Left lobe of liver (tissue), 2 donors: ENCODE data around the gene GGTLC1. TPM values are rescaled to one million over a fixed set of nuclear protein-coding genes. Genes with fewer than 3 reads are reported as not detected.

Experiments
- ATAC-seq: fragments of 200-7000 bp; cut with Tn5 transposase; one replicate; pipeline ENCODE4 v1.9.1; 2020; ENCODE audit warnings: mild to moderate bottlenecking, moderate library complexity
- DNase-seq: peaks from one replicate; pipeline ENCODE4 v3.0.0-alpha.2; 2020; ENCODE audit warnings: low spot score
- total RNA-seq: library from RNA; stranded (reverse); gene quantifications from one replicate; pipeline ENCODE4 v1.2.1, GENCODE V29; 2021
- donor health status: DM: no; HTN: no; CAD: no; lungs with moderate emphysema.
- donor health status: DM: no; HTN: yes; CAD: no.

The GGTLC1 gene
- not detected for total RNA-seq

- DNase-seq, result no peak
- ATAC-seq, result no peak
These were observed at the start of gene GGTLC1 for GRCh38 chr20:23988561-23988960. TSS of gene GGTLC1 (minus strand) at chr20:23988779. CDS start at chr20:23986611, 2,168 bp downstream.

DNA sequence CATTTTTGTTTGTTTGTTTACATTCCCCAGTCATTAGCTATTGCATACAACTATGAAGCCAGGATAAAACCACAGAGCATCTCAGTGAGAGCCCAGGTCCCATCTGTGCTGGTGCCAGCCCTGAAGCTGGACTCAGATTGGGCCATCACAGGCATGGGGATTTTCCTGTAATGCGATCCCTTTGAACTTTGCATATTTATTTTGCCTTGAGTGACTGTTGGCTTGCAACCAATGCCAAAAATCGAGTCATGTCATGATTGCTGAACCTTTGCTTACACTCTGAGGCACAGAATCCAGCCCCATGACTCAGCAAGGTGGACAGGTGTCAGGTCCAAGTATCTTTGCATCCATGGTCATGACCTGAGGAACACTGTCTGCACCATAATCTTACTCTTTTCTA lies 46.2 kb upstream of the GGTLC1 start:
- peak; percentile 97 for ATAC-seq
- DNase-seq, result peak; percentile 87

GRCh38 chr20:24033565-24033964 lies 45.0 kb upstream of the GGTLC1 start:
- ATAC-seq (no peak), DNase-seq (no peak)

- no peak for DNase-seq
- no peak for ATAC-seq
These were observed 44.6 kb upstream of the GGTLC1 start for GRCh38 chr20:24033151-24033550.

- ATAC-seq (no peak), DNase-seq (no peak)
These were observed 43.9 kb upstream of the GGTLC1 start for GRCh38 chr20:24032400-24032898.

GRCh38 chr20:24027229-24027628 lies 38.6 kb upstream of the GGTLC1 start:
- DNase-seq (no peak), ATAC-seq (peak; percentile 53)

DNA sequence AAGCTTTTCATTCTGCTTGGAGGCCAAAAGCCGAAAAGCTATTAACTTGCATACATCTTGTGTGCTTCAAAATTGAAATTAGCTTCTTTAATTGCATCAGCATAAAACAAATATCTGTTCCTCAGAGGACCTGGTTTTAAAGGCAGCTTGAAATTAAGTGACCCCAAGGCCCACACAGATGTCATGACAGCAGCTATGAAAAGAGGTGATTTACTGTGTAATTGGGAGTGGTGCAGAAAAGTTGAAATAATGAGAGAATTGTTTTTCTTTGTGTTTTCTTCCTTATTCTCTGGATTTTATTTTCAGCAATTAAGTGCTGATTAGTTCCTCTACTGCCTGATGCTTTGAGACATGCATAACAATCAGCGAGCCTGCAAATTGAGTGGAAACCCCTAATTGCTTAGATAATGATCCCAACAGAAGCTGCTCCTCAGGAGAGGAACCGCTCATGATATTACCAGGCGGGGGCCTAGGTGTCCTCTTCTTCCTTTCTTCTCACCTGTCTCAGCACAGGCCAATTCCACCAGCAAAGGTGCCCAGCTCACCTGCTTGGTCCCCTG lies 34.1 kb upstream of the GGTLC1 start:
- DNase-seq (no peak), ATAC-seq (no peak)

DNA sequence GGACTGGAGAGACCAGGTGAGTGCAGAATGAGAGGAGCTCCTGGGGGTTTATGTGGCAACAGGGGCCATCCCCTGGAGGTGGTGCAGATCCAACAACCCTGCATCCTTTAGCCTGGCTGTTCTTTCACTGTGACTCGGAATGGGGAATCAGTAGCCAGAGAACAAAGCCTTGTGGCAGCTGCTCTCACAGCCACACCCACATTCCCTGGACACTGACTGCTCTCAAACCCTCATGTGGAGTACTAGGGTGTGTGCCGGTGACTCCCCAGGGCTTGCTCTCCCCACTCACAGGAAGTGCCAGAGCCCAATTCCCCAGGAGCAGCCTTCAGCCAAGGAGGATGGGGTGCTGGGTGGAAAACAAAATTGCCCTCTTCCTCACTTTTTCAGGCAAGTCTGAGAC lies 30.2 kb upstream of the GGTLC1 start:
- DNase-seq, result no peak
- ATAC-seq, result no peak

GRCh38 chr20:24017458-24017755 lies 28.8 kb upstream of the GGTLC1 start:
- ATAC-seq (no peak), DNase-seq (no peak)

- no peak for ATAC-seq
- no peak for DNase-seq
These were observed 28.3 kb upstream of the GGTLC1 start for GRCh38 chr20:24016607-24017457.

DNA sequence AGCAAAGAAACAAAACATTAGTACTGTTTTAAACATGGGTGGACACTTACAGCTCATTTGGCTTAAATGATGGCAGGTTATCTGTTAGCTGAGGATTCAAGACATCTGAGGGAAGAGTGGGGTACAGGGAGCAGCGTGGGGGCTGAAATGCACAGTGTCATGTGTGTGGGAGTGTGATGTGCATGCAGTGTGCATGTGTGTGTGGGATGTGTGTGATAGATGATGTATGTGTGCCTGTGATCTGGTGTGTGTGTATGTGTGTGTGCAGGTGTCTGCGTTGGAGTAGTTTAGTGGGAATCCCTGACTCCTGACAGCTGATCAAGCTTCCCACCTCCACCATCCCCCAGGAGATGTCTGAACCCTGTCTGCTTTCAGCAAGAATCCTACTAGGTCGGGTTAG lies 25.4 kb upstream of the GGTLC1 start:
- no peak for ATAC-seq
- DNase-seq, result no peak

DNA sequence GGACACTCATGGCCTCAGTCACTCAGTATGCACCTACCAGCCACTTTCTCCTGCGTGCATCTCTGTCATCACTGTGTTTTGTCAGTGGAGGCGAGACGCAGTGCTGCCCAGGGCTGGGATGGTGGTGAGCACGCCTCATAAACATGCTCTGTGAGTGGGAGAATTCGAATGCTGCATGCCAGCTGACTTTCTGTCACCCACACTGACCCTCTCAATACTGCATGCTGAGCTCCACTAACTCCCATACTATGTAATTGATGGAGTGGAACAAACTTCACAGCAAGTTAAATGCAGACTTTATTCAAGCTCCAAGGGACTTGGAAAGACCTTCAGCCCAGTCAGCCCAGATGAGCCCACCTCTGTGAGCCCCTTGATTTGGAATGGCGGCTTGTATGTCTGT lies 22.7 kb upstream of the GGTLC1 start:
- no peak for DNase-seq
- no peak for ATAC-seq

DNA sequence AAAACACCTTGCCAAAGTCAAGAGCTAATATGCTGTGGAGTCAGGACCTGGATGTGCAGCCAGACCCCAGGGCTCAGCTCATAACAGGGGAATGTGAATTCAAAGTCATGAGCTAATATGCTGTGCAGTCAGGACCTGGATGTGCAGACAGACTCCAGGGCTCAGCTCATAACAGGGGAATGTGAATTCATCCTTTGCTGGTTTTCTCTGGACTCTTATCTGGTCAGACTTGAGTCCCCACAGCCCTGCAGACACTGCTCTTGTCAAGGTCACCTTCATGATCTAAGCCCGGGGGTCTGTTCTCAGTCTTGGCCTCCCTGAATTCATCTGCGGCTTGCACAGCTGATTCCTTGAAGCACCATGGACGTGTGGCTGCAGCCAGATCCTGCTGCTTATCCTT lies 19.2 kb upstream of the GGTLC1 start:
- DNase-seq, result no peak
- no peak for ATAC-seq

GRCh38 chr20:24007073-24007595 lies 18.6 kb upstream of the GGTLC1 start:
- DNase-seq (no peak), ATAC-seq (no peak)

GRCh38 chr20:24006626-24007025 lies 18.0 kb upstream of the GGTLC1 start:
- DNase-seq (no peak), ATAC-seq (no peak)

DNA sequence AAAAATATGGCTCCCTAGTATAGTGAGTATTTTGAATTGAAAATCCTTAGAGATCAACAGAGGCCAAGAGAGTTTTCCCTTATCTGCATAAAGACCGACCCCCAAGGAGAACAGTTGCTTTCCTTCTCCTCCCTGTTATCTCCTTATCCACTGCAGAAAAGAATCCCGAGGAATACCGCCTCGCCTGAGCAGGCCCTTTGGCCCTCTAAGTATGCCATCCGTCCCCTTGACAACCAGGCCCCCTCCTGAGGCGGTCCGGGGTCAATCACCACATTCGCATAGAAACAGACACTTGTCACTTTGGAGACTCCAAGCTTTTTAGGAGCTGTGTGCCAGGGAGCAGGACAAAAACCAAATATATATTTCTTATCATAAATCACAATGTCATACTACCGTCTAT lies 15.9 kb upstream of the GGTLC1 start:
- DNase-seq (no peak), ATAC-seq (no peak)

GRCh38 chr20:24002896-24003295 lies 14.3 kb upstream of the GGTLC1 start:
- ATAC-seq (no peak), DNase-seq (no peak)

- no peak for DNase-seq
- no peak for ATAC-seq
These were observed 13.3 kb upstream of the GGTLC1 start for GRCh38 chr20:24001712-24002405.

DNA sequence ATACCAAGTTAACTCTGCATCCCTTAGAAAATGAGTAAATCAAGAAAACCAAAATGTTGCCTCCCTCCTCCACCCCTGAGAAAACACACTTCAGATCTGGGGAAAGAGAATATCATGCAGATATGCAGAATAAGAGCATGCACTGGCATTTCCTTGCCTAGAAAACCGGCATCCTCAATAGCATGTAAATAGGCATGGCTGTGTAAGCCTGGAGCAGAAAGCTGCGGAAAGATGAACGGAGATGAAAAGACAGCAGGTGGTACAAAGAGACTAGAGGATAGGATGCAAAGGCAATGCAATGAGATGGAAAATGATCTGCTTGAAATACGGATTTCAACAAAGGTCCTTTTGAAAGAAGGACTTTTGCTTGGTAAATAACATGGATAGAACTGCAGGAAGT lies 10.3 kb upstream of the GGTLC1 start:
- DNase-seq (no peak), ATAC-seq (no peak)

- no peak for ATAC-seq
- DNase-seq, result no peak
These were observed 9.8 kb upstream of the GGTLC1 start for GRCh38 chr20:23998392-23998791.

- DNase-seq, result peak; percentile 56
- peak; percentile 67 for ATAC-seq
These were observed 7.5 kb upstream of the GGTLC1 start for GRCh38 chr20:23995905-23996666.
